HFF-Myc (cell line): ENCODE data around the gene CCDC13.

Experiments
- DNase-seq: peaks from one replicate; pipeline ENCODE4 v3.0.0-alpha.2; 2011; ENCODE audit warnings: low read depth; ENCODE audit errors: extremely low read depth
- H3K4me3 ChIP-seq: replicated peaks from 2 replicates; pipeline ENCODE4 v1.5.1; 2011; ENCODE audit warnings: low read depth, mild to moderate bottlenecking, control low read depth, low read length
- TF ChIP-seq, protein P1 (sequence below): IDR thresholded peaks from 2 replicates; pipeline ENCODE4 v1.5.1; 2012; ENCODE audit warnings: mild to moderate bottlenecking, low read depth, low read length, control low read depth; ENCODE audit errors: missing control alignments

CCDC13 gene

DNA sequence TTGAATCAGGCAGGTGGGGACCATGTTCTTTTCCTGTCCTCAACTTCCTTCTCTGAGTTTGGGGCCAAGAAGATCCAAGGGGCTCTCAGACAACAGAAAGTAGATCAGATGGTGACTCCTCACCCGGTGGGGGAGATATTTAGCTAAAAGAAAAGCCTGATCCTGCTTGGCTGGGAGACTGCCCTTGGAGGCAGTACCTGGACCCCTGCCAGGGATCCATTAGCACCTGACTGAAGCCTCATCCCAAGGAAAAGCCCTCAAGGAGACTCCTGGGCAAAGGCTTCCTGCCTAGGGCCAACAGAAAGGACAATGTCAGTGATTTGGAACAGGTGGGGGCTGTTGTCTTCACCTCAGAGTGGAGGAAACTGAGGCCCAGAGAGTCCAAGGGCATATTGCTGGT, 37.0 kb downstream of the CCDC13 start:
- TF ChIP-seq, protein P1, sequence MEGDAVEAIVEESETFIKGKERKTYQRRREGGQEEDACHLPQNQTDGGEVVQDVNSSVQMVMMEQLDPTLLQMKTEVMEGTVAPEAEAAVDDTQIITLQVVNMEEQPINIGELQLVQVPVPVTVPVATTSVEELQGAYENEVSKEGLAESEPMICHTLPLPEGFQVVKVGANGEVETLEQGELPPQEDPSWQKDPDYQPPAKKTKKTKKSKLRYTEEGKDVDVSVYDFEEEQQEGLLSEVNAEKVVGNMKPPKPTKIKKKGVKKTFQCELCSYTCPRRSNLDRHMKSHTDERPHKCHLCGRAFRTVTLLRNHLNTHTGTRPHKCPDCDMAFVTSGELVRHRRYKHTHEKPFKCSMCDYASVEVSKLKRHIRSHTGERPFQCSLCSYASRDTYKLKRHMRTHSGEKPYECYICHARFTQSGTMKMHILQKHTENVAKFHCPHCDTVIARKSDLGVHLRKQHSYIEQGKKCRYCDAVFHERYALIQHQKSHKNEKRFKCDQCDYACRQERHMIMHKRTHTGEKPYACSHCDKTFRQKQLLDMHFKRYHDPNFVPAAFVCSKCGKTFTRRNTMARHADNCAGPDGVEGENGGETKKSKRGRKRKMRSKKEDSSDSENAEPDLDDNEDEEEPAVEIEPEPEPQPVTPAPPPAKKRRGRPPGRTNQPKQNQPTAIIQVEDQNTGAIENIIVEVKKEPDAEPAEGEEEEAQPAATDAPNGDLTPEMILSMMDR, result no peak
- no peak for DNase-seq
- H3K4me3 ChIP-seq, result no peak overlapping the region

DNA sequence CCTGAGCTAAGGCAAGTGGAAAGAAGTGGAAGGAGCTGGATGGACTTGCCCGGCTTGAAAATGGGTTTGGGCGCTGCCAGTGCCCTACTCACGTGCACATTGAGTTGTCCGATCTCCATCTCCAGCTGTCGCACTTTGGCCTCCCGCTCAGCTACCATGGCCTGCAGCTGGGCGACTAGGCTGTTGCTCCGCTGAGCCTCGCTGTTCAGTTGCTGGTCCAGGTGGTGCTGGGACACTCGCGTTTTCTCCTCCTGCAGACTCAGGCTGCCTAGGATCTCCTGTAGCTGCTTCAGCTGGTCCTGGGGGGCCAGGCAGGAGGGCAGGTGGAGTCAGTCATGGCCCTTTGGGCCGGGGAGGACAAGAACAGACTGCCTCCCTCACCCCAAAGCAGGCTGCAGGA, 37.4 kb downstream of the CCDC13 start:
- no peak for DNase-seq
- no peak overlapping the region for H3K4me3 ChIP-seq
- TF ChIP-seq, protein P1, result no peak

GRCh38 chr3:42735019-42735418, 38.0 kb downstream of the CCDC13 start:
- TF ChIP-seq, protein P1, result no peak
- no peak for DNase-seq
- H3K4me3 ChIP-seq, result no peak overlapping the region

GRCh38 chr3:42734263-42734860, 38.7 kb downstream of the CCDC13 start:
- no peak for DNase-seq
- TF ChIP-seq, protein P1, result no peak
- no peak overlapping the region for H3K4me3 ChIP-seq

DNA sequence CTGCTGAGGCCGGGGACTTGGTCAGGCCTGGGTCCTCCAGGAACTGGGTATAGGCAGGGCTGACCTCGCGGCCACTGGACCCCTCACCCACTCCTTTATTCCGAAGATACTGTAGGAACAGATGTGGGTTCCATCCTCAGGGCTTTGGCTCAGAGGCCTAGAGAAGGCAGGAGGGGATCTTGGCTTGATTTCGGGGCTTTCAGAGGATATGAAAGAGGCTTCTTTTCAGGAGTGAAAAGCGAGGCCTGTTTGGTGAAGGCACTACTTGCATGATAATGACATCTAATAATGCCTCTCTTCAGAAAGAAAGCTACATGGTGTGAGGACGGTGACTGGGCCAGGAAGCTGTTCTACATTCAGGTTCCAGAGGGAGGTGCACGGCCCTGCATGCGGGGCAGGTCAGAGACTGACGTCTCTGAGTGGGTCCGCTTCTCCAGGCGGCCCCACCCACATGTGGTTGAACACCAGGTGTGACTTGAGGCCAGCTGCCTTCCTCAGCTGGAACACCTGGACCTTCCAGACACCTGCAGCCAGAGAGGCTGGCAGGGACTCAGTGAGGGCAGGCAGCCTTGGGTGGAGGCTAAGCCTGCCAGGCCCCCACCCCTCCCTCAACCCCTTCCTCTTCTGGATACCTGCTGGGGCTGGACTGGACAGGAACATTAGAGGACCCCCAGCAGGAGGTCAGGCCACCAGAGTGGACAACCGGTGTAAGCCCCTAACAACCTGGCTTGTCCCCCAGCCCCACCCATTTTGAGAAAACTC, 39.4 kb downstream of the CCDC13 start:
- H3K4me3 ChIP-seq, result no peak overlapping the region
- DNase-seq, result no peak
- TF ChIP-seq, protein P1, result no peak

- no peak overlapping the region for H3K4me3 ChIP-seq
- no peak for DNase-seq
- TF ChIP-seq, protein P1, result peak; percentile 10
Measured at GRCh38 chr3:42732829-42733459, 40.1 kb downstream of the CCDC13 start.
